Measurements from ENCODE around the gene UBQLNL. TPM values are rescaled to one million over a fixed set of nuclear protein-coding genes. Genes with fewer than 3 reads are reported as not detected.

The UBQLNL gene
- polyA plus RNA-seq, 2 of the 4 experiments (the other 2 are of a cell fraction), result 0.06 to 0.41 TPM

GRCh38 chr11:5514841-5515240 is 1.7 kb downstream of the UBQLNL start:
- H3K27ac ChIP-seq, result no peak overlapping the region
- no peak for TF ChIP-seq CEBPB (IDR thresholded peaks at IDR 0.05)
- TF ChIP-seq, protein P1, sequence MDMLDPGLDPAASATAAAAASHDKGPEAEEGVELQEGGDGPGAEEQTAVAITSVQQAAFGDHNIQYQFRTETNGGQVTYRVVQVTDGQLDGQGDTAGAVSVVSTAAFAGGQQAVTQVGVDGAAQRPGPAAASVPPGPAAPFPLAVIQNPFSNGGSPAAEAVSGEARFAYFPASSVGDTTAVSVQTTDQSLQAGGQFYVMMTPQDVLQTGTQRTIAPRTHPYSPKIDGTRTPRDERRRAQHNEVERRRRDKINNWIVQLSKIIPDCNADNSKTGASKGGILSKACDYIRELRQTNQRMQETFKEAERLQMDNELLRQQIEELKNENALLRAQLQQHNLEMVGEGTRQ (IDR thresholded peaks at IDR 0.05), result no peak
- TF ChIP-seq EHMT2 (IDR thresholded peaks at IDR 0.05; ENCODE audit: low read depth), result no peak
- TF ChIP-seq, protein P2, sequence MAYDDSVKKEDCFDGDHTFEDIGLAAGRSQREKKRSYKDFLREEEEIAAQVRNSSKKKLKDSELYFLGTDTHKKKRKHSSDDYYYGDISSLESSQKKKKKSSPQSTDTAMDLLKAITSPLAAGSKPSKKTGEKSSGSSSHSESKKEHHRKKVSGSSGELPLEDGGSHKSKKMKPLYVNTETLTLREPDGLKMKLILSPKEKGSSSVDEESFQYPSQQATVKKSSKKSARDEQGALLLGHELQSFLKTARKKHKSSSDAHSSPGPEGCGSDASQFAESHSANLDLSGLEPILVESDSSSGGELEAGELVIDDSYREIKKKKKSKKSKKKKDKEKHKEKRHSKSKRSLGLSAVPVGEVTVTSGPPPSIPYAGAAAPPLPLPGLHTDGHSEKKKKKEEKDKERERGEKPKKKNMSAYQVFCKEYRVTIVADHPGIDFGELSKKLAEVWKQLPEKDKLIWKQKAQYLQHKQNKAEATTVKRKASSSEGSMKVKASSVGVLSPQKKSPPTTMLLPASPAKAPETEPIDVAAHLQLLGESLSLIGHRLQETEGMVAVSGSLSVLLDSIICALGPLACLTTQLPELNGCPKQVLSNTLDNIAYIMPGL (CRISPR knock-in tag; IDR thresholded peaks at IDR 0.05; ENCODE audit: borderline replicate concordance), result no peak
- TF ChIP-seq RFX5 (IDR thresholded peaks at IDR 0.05), result no peak
- TF ChIP-seq PBX3 (IDR thresholded peaks at IDR 0.05), result no peak
- TF ChIP-seq TP53 (CRISPR knock-in tag; IDR thresholded peaks at IDR 0.05), result no peak
- no peak for TF ChIP-seq ZSCAN20 (CRISPR knock-in tag; IDR thresholded peaks at IDR 0.05)
- TF ChIP-seq PHF8 (IDR thresholded peaks at IDR 0.05; ENCODE audit: borderline replicate concordance, low read depth), result no peak
- no peak for TF ChIP-seq CBX2 (IDR thresholded peaks at IDR 0.05; ENCODE audit: borderline replicate concordance, low read depth)
- TF ChIP-seq BHLHE40 (IDR thresholded peaks at IDR 0.05; ENCODE audit: low read depth, low read length), result no peak
- TF ChIP-seq HOXB5 (CRISPR knock-in tag; IDR thresholded peaks at IDR 0.05), result no peak
- no peak for TF ChIP-seq EP300 (IDR thresholded peaks at IDR 0.05)
- TF ChIP-seq MYC (IDR thresholded peaks at IDR 0.05; ENCODE audit: borderline replicate concordance, low read length), result no peak
- no peak for TF ChIP-seq TFCP2L1 (CRISPR knock-in tag; IDR thresholded peaks at IDR 0.05)
- TF ChIP-seq HDAC2 (IDR thresholded peaks at IDR 0.05), result no peak
- no peaks in the 10 kb centered on the region for H3K4me1 ChIP-seq
- POLR2A ChIA-PET, result no interaction called here
- ATAC-seq (no peak), DNase-seq (ENCODE audit: low read depth in 1 of 2, low spot score in 1 of 2) (no peak), FAIRE-seq (no peak)
- H3K9me3 ChIP-seq, result no peaks in the 10 kb centered on the region
- CTCF ChIA-PET, result interaction anchor here (0.6 kb wide), 1 partner anchor 39 kb away, joined by 3 read pairs; no protein-coding TSS in a partner anchor
- no peak overlapping the region for H3K4me2 ChIP-seq
- H3K4me3 ChIP-seq, result no peak overlapping the region

GRCh38 chr11:5509803-5510202 is 6.7 kb downstream of the UBQLNL start, which contains the start of gene UBQLN3:
TSS of gene UBQLN3 (minus strand) at chr11:5509957. CDS start at chr11:5509558, 399 bp downstream.
- no peak for FAIRE-seq
- POLR2A ChIA-PET, result no interaction called here
- Histone ChIP-seq H3K27ac (no peak within 1 kb of the TSS), H3K4me1 (no peaks in the 10 kb centered on the region), H3K9me3 (no peaks in the 10 kb centered on the region), H3K4me2 (no peak within 1 kb of the TSS), H3K4me3 (no peak within 1 kb of the TSS)
- TF ChIP-seq TP53 (CRISPR knock-in tag; IDR thresholded peaks at IDR 0.05) (no peak), BHLHE40 (IDR thresholded peaks at IDR 0.05; ENCODE audit: low read depth, low read length) (no peak), NPAS2 (CRISPR knock-in tag; IDR thresholded peaks at IDR 0.05; ENCODE audit: borderline replicate concordance) (no peak), PHF8 (IDR thresholded peaks at IDR 0.05; ENCODE audit: borderline replicate concordance, low read depth) (no peak), MYC (IDR thresholded peaks at IDR 0.05; ENCODE audit: borderline replicate concordance, low read length) (no peak), POLR2AphosphoS2 (conservative IDR thresholded peaks at IDR 0.05; ENCODE audit: low read length) (no peak), CHD2 (IDR thresholded peaks at IDR 0.05; ENCODE audit: low read length, partially characterized antibody) (no peak), ESRRA (IDR thresholded peaks at IDR 0.05; ENCODE audit: borderline replicate concordance, low read length) (no peak), PBX3 (IDR thresholded peaks at IDR 0.05) (no peak), CEBPB (IDR thresholded peaks at IDR 0.05) (no peak), KDM1A (IDR thresholded peaks at IDR 0.05; ENCODE audit: low read depth) (no peak), EP300 (IDR thresholded peaks at IDR 0.05) (no peak)
- TF ChIP-seq, protein P1 (IDR thresholded peaks at IDR 0.05), result no peak
- DNase-seq (ENCODE audit: low read depth in 1 of 2, low spot score in 1 of 2), result no peak
- no peak for ATAC-seq
- CTCF ChIA-PET, result interaction anchor here (1.3 kb wide), 1 partner anchor 242 kb away, joined by 3 read pairs; no protein-coding TSS in a partner anchor
- WGBS (ENCODE audit: missing lambda C conversion rate), result 29% methylated on average over 4 of the region's 4 CpGs
